Panc1 (cell line): ENCODE measurements around the gene RIMS1.

Source experiments
- POLR2AphosphoS5 ChIP-seq: IDR thresholded peaks from 2 replicates; pipeline ENCODE4 v1.6.1; 2012; ENCODE audit warnings: mild to moderate bottlenecking, low read depth, low read length, moderate library complexity
- TCF7L2 ChIP-seq: IDR thresholded peaks from 2 replicates; pipeline ENCODE4 v1.6.1; 2011; ENCODE audit warnings: mild to moderate bottlenecking, low read depth, low read length, inconsistent platforms
- TF ChIP-seq, protein P1 (sequence below): fragments of 450-650 bp; IDR thresholded peaks from 2 replicates; pipeline ENCODE4 v1.5.1; 2017; ENCODE audit warnings: mild to moderate bottlenecking

DNA sequence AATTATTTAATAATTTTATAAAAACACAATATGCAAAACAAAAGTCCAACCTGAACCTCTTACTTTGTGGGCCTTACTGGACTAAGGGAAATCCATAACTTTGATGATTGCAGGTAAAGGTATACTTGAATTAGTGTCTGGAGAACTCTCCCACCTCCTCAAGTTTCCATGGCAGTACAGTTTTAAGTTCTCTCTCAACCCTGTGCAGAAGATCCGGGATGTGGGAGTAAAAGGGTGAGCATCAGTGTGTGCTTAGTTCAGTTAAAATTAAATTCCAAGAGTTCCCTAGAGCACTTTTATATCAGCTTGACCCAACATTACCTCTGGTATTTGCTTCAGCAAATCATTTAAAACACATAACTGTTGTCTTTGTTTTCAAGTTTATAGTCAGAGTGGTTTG is 47.5 kb downstream of the RIMS1 start:
- TF ChIP-seq, protein P1, sequence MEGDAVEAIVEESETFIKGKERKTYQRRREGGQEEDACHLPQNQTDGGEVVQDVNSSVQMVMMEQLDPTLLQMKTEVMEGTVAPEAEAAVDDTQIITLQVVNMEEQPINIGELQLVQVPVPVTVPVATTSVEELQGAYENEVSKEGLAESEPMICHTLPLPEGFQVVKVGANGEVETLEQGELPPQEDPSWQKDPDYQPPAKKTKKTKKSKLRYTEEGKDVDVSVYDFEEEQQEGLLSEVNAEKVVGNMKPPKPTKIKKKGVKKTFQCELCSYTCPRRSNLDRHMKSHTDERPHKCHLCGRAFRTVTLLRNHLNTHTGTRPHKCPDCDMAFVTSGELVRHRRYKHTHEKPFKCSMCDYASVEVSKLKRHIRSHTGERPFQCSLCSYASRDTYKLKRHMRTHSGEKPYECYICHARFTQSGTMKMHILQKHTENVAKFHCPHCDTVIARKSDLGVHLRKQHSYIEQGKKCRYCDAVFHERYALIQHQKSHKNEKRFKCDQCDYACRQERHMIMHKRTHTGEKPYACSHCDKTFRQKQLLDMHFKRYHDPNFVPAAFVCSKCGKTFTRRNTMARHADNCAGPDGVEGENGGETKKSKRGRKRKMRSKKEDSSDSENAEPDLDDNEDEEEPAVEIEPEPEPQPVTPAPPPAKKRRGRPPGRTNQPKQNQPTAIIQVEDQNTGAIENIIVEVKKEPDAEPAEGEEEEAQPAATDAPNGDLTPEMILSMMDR: no peak
- TF ChIP-seq TCF7L2: no peak
- TF ChIP-seq POLR2AphosphoS5: no peak
